A673 (cell line): ENCODE measurements around the gene EEFSEC.

Source experiments
- EZH2 ChIP-seq: fragments of 200-600 bp; sonication (generic); IDR thresholded peaks from 2 replicates; pipeline ENCODE4 v1.6.1; 2017; ENCODE audit warnings: borderline replicate concordance, low read depth, mild to moderate bottlenecking, mixed read lengths, antibody characterized with exemption, low read length; ENCODE audit not compliant: poor library complexity, severe bottlenecking
- TF ChIP-seq, protein P1 (sequence below): fragments of 300-800, 200-600 bp; sonication (generic); conservative IDR thresholded peaks from 2 replicates; pipeline ENCODE4 v1.5.1; 2017; ENCODE audit warnings: low read depth, mild to moderate bottlenecking, antibody characterized with exemption, low read length, moderate library complexity, mixed read lengths

GRCh38 chr3:128319741-128320141 lies 166.5 kb downstream of the EEFSEC start:
- no peak for TF ChIP-seq EZH2
- TF ChIP-seq, protein P1, sequence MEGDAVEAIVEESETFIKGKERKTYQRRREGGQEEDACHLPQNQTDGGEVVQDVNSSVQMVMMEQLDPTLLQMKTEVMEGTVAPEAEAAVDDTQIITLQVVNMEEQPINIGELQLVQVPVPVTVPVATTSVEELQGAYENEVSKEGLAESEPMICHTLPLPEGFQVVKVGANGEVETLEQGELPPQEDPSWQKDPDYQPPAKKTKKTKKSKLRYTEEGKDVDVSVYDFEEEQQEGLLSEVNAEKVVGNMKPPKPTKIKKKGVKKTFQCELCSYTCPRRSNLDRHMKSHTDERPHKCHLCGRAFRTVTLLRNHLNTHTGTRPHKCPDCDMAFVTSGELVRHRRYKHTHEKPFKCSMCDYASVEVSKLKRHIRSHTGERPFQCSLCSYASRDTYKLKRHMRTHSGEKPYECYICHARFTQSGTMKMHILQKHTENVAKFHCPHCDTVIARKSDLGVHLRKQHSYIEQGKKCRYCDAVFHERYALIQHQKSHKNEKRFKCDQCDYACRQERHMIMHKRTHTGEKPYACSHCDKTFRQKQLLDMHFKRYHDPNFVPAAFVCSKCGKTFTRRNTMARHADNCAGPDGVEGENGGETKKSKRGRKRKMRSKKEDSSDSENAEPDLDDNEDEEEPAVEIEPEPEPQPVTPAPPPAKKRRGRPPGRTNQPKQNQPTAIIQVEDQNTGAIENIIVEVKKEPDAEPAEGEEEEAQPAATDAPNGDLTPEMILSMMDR, result no peak
